Kidney (tissue), 22 donors: ENCODE data around the gene ASB3. TPM values are rescaled to one million over a fixed set of nuclear protein-coding genes. Genes with fewer than 3 reads are reported as not detected.
"Not testable (repeated sequence)": the region's sequence is repeated elsewhere in the genome, so short reads cannot be mapped to it uniquely, and the experiment has no call there.

Source experiments
- DNase-seq, 5 donors: peaks; one replicate each; pipeline ENCODE4 v3.0.0-alpha.2; 2013 to 2020
- FAIRE-seq: peaks from 2 replicates; lab custom pipeline; 2012; peaks lifted over from hg19 to GRCh38; lab: Jason Lieb, UNC
- H3K27ac ChIP-seq, 2 donors: one replicate each; pipeline ENCODE4 v1.7.0; 2013; ENCODE audit warnings: low read depth in 2 of 2, low read length in 2 of 2, inconsistent platforms in 1 of 2
- H3K27me3 ChIP-seq: one replicate; pipeline ENCODE4 v1.7.1; 2013; ENCODE audit warnings: low read length, inconsistent platforms; ENCODE audit not compliant: control insufficient read depth, insufficient read depth
- H3K36me3 ChIP-seq, 3 donors: one replicate each; pipeline versions ENCODE4 v1.7.0 to v1.7.1; 2013; ENCODE audit warnings: low read length in 3 of 3, control low read depth in 1 of 3, inconsistent platforms in 1 of 3; ENCODE audit not compliant: insufficient read depth in 3 of 3, control insufficient read depth in 2 of 3
- H3K4me1 ChIP-seq, 3 donors: one replicate each; pipeline versions ENCODE4 v1.7.0 to v1.7.1; 2013; ENCODE audit warnings: low read length in 3 of 3, inconsistent platforms in 1 of 3, low read depth in 1 of 3; ENCODE audit not compliant: control insufficient read depth in 2 of 3, insufficient read depth in 2 of 3
- H3K4me3 ChIP-seq, 3 donors: one replicate each; pipeline versions ENCODE4 v1.7.0 to v1.8.1; 2013; ENCODE audit warnings: low read length in 3 of 3, control low read depth in 1 of 3, inconsistent platforms in 1 of 3
- H3K9ac ChIP-seq, 3 donors: one replicate each; pipeline versions ENCODE4 v1.7.0 to v1.7.1; 2013; ENCODE audit warnings: low read length in 3 of 3, control low read depth in 1 of 3, inconsistent platforms in 1 of 3
- H3K9me3 ChIP-seq, 3 donors: one replicate each; pipeline versions ENCODE4 v1.7.0 to v1.7.1; 2013; ENCODE audit warnings: low read length in 3 of 3, control low read depth in 1 of 3, inconsistent platforms in 1 of 3; ENCODE audit not compliant: control insufficient read depth in 2 of 3, insufficient read depth in 1 of 3
- intact Hi-C: fragments of 100-400 bp; cut with DNase I; formaldehyde crosslinking; loops from one replicate; pipeline ENCODE4 v1.11.1; 2022
- long read RNA-seq, 10 donors: library from polyadenylated mRNA in 1 of 10; unstranded in 1 of 10; transcript quantifications; one replicate each; pipeline ENCODE4 v2.0.0 and lab custom pipeline, GENCODE V29; 2021 to 2026
- polyA plus RNA-seq: library from polyadenylated mRNA; stranded (reverse); fragments of 350-450 nt; fragmentation: Illumina TruSeq; extraction: RNeasy Lipid Tissue Mini Kit (QIAGEN cat#74804); gene quantifications from one replicate; pipeline ENCODE4 v1.2.3, GENCODE V29; 2014; ENCODE audit warnings: low read depth, low replicate concordance; ENCODE audit not compliant: insufficient read depth
- total RNA-seq: library from RNA; stranded (reverse); fragmentation: NEBNext Ultra II Directional; extraction: Animal tissue kit (Norgen Biotek cat#: 25700); gene quantifications from one replicate; pipeline ENCODE4 v1.2.1, GENCODE V29; 2021
- TF ChIP-seq, protein P1 (sequence below): IDR thresholded peaks from 3 replicates; pipeline ENCODE4 v1.5.1; 2012; ENCODE audit warnings: mild to moderate bottlenecking, moderate library complexity, borderline replicate concordance; ENCODE audit not compliant: insufficient read depth; ENCODE audit errors: extremely low read depth
- donor health status: control.
- donor health status: control.
- donor health status: control.
- donor health status: control.
- donor health status: control.
- donor health status: DM: yes; HTN: yes; CAD: no.
- donor health status: Normal renal cell carcinoma (clear cell type).

Gene ASB3, protein sequence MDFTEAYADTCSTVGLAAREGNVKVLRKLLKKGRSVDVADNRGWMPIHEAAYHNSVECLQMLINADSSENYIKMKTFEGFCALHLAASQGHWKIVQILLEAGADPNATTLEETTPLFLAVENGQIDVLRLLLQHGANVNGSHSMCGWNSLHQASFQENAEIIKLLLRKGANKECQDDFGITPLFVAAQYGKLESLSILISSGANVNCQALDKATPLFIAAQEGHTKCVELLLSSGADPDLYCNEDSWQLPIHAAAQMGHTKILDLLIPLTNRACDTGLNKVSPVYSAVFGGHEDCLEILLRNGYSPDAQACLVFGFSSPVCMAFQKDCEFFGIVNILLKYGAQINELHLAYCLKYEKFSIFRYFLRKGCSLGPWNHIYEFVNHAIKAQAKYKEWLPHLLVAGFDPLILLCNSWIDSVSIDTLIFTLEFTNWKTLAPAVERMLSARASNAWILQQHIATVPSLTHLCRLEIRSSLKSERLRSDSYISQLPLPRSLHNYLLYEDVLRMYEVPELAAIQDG
- 20.1 TPM for total RNA-seq
- 8.0 TPM for polyA plus RNA-seq
- long read RNA-seq, donor 1, partial matches to known transcripts, result 0 of 3 reads
- long read RNA-seq, donor 1, other reads (novel, unspliced or antisense), result 0 of 3 reads
- long read RNA-seq, donor 2, partial matches to known transcripts, result 0 of 3 reads
- long read RNA-seq, donor 2, other reads (novel, unspliced or antisense), result 0 of 3 reads
- long read RNA-seq, donor 3, transcript ASB3-201 (10 exons, 2,214 nt), result major isoform, 5 of 9 reads
- long read RNA-seq, donor 3, partial matches to known transcripts, result 0 of 9 reads
- long read RNA-seq, donor 3, other reads (novel, unspliced or antisense), result 0 of 9 reads
- long read RNA-seq, donor 4, partial matches to known transcripts, result 6 of 7 reads
- long read RNA-seq, donor 4, other reads (novel, unspliced or antisense), result 0 of 7 reads
- long read RNA-seq, donor 5, partial matches to known transcripts, result 0 of 1 reads
- long read RNA-seq, donor 5, other reads (novel, unspliced or antisense), result 0 of 1 reads
- long read RNA-seq, donor 6, transcript ASB3-201 (10 exons, 2,214 nt), result major isoform, 8 of 16 reads
- long read RNA-seq, donor 6, partial matches to known transcripts, result 7 of 16 reads
- long read RNA-seq, donor 6, other reads (novel, unspliced or antisense), result 0 of 16 reads
- long read RNA-seq, donor 7, transcript ASB3-201 (10 exons, 2,214 nt), result major isoform, 7 of 15 reads
- long read RNA-seq, donor 7, partial matches to known transcripts, result 2 of 15 reads
- long read RNA-seq, donor 7, other reads (novel, unspliced or antisense), result 6 of 15 reads
- long read RNA-seq, donor 8, partial matches to known transcripts, result 0 of 4 reads
- long read RNA-seq, donor 8, other reads (novel, unspliced or antisense), result 0 of 4 reads
- long read RNA-seq, donor 9, partial matches to known transcripts, result 0 of 3 reads
- long read RNA-seq, donor 9, other reads (novel, unspliced or antisense), result 0 of 3 reads
- long read RNA-seq, donor 10, partial matches to known transcripts, result 0 of 3 reads
- long read RNA-seq, donor 10, other reads (novel, unspliced or antisense), result 0 of 3 reads

DNA sequence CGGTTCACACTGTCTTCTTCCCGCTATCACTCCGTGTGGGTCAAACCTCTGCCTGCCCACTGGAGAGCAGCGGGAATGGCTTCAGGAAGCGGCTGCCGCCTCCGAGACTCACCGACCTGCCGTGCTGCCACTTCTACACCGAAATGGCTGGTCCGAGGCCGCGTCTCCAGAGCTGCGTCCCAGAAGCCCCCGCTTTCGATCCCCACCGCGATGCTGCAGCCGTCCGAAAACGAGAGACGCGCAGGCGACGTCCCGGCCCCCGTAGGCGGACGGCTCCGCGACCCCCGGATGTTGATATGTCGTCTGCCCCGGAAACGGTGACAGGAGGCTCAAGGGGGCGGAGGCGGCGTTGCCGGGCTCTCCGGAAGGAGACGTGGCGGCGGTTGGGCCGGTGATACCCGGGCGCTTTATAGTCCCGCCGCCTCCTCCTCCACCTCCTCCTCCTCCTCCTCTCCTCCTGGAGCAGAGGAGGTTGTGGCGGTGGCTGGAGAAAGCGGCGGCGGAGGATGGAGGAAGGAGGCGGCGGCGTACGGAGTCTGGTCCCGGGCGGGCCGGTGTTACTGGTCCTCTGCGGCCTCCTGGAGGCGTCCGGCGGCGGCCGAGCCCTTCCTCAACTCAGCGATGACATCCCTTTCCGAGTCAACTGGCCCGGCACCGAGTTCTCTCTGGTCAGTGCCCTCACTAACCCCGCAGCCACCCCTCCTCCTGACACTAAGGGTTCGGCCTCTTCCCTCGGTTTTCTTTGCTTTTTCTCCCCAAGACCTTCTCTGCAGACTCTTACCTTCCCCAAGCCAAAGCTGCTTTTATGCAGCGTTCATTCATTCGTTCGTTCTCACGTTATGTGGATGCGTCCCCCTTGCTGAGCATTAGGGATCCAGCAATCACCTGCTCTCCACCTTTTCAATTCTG is at the start of gene ASB3, which contains the start of gene ERLEC1:
Gene ASB3 (minus strand): TSS at position 249 of the 909 bp plus-strand sequence. CDS start 21,381 bp downstream, outside the sequence.
Gene ERLEC1 (plus strand): TSS at position 340 of the 909 bp plus-strand sequence. CDS start 167 bp downstream, at position 507.
- FAIRE-seq (no peak), DNase-seq (peak; percentile 96 to 98 (median 96))
- Histone ChIP-seq H3K9ac (peak within 1 kb of the TSS; percentile 62 to 96 (median 78)), H3K27me3 (no peaks in the 10 kb centered on the region), H3K4me3 (peak within 1 kb of the TSS; percentile 94 to 98 (median 98)), H3K36me3 (no peaks in the 10 kb centered on the region), H3K4me1 (peaks cover 0 to 22% (median 3%) of the 10 kb centered on the region in 3 donors), H3K27ac (peak within 1 kb of the TSS; percentile 49 to 68), H3K9me3 (no peaks in the 10 kb centered on the region)
- TF ChIP-seq, protein P1, sequence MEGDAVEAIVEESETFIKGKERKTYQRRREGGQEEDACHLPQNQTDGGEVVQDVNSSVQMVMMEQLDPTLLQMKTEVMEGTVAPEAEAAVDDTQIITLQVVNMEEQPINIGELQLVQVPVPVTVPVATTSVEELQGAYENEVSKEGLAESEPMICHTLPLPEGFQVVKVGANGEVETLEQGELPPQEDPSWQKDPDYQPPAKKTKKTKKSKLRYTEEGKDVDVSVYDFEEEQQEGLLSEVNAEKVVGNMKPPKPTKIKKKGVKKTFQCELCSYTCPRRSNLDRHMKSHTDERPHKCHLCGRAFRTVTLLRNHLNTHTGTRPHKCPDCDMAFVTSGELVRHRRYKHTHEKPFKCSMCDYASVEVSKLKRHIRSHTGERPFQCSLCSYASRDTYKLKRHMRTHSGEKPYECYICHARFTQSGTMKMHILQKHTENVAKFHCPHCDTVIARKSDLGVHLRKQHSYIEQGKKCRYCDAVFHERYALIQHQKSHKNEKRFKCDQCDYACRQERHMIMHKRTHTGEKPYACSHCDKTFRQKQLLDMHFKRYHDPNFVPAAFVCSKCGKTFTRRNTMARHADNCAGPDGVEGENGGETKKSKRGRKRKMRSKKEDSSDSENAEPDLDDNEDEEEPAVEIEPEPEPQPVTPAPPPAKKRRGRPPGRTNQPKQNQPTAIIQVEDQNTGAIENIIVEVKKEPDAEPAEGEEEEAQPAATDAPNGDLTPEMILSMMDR, result no peak
- intact Hi-C loops, result no loop called here

DNA sequence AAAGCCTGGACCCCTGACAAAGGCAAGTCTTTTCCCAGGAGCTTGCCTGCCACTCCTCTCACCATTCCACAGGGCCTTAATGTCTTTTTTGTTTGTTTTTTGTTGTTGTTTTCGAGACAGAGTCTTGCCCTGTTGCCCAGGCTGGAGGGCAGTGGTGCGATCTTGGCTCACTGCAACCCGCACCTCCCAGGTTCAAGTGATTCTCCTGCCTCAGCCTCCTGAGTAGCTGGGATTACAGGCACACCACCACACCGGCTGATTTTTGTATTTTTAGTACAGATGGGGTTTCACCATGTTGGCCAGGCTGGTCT is 43.2 kb upstream of the ASB3 start:
- intact Hi-C loops, DNase-seq: not testable (repeated sequence)

DNA sequence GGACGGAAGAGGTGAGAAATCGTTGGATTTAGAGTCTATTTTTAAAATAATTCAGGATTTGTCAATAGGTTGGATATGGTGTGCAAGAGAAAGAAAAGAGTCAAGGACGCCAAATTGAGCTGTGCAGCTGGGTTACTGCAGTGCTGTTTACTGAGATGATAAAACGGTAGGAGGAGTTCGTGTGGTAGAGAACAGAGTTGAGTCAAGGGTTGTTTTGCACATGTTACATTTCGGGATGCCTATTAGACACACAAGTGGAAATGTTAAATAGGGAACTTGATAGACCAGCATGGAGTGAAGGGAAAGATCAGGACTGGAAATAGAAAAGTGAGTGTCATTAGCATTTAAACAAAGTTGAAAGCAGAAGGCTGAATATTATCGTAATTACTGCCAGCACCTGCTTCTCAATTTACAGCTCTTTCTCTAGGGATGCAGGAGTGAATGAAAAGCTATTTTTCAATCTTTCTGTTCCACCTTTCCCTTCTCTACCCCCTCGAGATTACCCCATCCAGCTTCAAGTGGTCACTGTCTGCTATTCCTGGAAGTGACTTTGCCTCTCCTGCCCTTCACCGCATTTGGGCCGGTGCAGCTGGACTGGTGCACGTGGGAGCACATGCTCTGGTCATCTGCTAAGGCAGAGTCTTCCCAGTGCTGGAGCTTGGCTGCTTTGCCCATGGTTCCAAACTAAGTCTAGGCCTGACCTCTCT is 42.7 kb upstream of the ASB3 start:
- TF ChIP-seq, protein P1, result no peak
- no peak overlapping the region for H3K4me3 ChIP-seq
- no peak overlapping the region for H3K27ac ChIP-seq
- DNase-seq (no peak), FAIRE-seq (no peak)
- H3K9ac ChIP-seq, result no peak overlapping the region
- no peaks in the 10 kb centered on the region for H3K27me3 ChIP-seq
- intact Hi-C loops, result no loop called here
- no peaks in the 10 kb centered on the region for H3K4me1 ChIP-seq
- peaks cover 0 to 2% (median 0%) of the 10 kb centered on the region in 3 donors for H3K36me3 ChIP-seq
- H3K9me3 ChIP-seq, result peaks cover 0 to 7% (median 0%) of the 10 kb centered on the region in 3 donors

More for the DNA sequence above, 43.2 kb upstream of the ASB3 start:
- not testable (repeated sequence) for H3K36me3 ChIP-seq, FAIRE-seq, H3K27me3 ChIP-seq, H3K9ac ChIP-seq, H3K4me1 ChIP-seq, H3K27ac ChIP-seq, H3K9me3 ChIP-seq, H3K4me3 ChIP-seq
